Kidney (tissue), 14 donors: Measurements from ENCODE around the gene WFDC9. TPM values are rescaled to one million over a fixed set of nuclear protein-coding genes. Genes with fewer than 3 reads are reported as not detected.

Source experiments
- DNase-seq, 5 donors: peaks; one replicate each; pipeline ENCODE4 v3.0.0-alpha.2; 2013 to 2020
- FAIRE-seq: peaks from 2 replicates; lab custom pipeline; 2012; peaks lifted over from hg19 to GRCh38; lab: Jason Lieb, UNC
- H3K27ac ChIP-seq, 2 donors: one replicate each; pipeline ENCODE4 v1.7.0; 2013; ENCODE audit warnings: low read depth in 2 of 2, low read length in 2 of 2, inconsistent platforms in 1 of 2
- H3K27me3 ChIP-seq: one replicate; pipeline ENCODE4 v1.7.1; 2013; ENCODE audit warnings: low read length, inconsistent platforms; ENCODE audit not compliant: control insufficient read depth, insufficient read depth
- H3K36me3 ChIP-seq, 3 donors: one replicate each; pipeline versions ENCODE4 v1.7.0 to v1.7.1; 2013; ENCODE audit warnings: low read length in 3 of 3, control low read depth in 1 of 3, inconsistent platforms in 1 of 3; ENCODE audit not compliant: insufficient read depth in 3 of 3, control insufficient read depth in 2 of 3
- H3K4me1 ChIP-seq, 3 donors: one replicate each; pipeline versions ENCODE4 v1.7.0 to v1.7.1; 2013; ENCODE audit warnings: low read length in 3 of 3, inconsistent platforms in 1 of 3, low read depth in 1 of 3; ENCODE audit not compliant: control insufficient read depth in 2 of 3, insufficient read depth in 2 of 3
- H3K4me3 ChIP-seq, 3 donors: one replicate each; pipeline versions ENCODE4 v1.7.0 to v1.8.1; 2013; ENCODE audit warnings: low read length in 3 of 3, control low read depth in 1 of 3, inconsistent platforms in 1 of 3
- H3K9ac ChIP-seq, 3 donors: one replicate each; pipeline versions ENCODE4 v1.7.0 to v1.7.1; 2013; ENCODE audit warnings: low read length in 3 of 3, control low read depth in 1 of 3, inconsistent platforms in 1 of 3
- H3K9me3 ChIP-seq, 3 donors: one replicate each; pipeline versions ENCODE4 v1.7.0 to v1.7.1; 2013; ENCODE audit warnings: low read length in 3 of 3, control low read depth in 1 of 3, inconsistent platforms in 1 of 3; ENCODE audit not compliant: control insufficient read depth in 2 of 3, insufficient read depth in 1 of 3
- CTCF ChIP-seq: IDR thresholded peaks from 3 replicates; pipeline ENCODE4 v1.5.1; 2012; ENCODE audit warnings: mild to moderate bottlenecking, moderate library complexity, borderline replicate concordance; ENCODE audit not compliant: insufficient read depth; ENCODE audit errors: extremely low read depth
- intact Hi-C: fragments of 100-400 bp; cut with DNase I; formaldehyde crosslinking; loops from one replicate; pipeline ENCODE4 v1.11.1; 2022
- polyA plus RNA-seq: library from polyadenylated mRNA; stranded (reverse); fragments of 350-450 nt; fragmentation: Illumina TruSeq; extraction: RNeasy Lipid Tissue Mini Kit (QIAGEN cat#74804); gene quantifications from one replicate; pipeline ENCODE4 v1.2.3, GENCODE V29; 2014; ENCODE audit warnings: low read depth, low replicate concordance; ENCODE audit not compliant: insufficient read depth
- total RNA-seq: library from RNA; stranded (reverse); fragmentation: NEBNext Ultra II Directional; extraction: Animal tissue kit (Norgen Biotek cat#: 25700); gene quantifications from one replicate; pipeline ENCODE4 v1.2.1, GENCODE V29; 2021
- donor health status: control.
- donor health status: control.
- donor health status: control.
- donor health status: control.
- donor health status: control.
- donor health status: DM: yes; HTN: yes; CAD: no.
- donor health status: Normal renal cell carcinoma (clear cell type).

WFDC9 gene
- total and polyA plus RNA-seq, 2 donors from 2014 or later = not detected

- no peak for TF ChIP-seq CTCF
- Histone ChIP-seq H3K27ac (no peak overlapping the region), H3K9ac (no peak overlapping the region), H3K4me3 (no peak overlapping the region), H3K4me1 (no peaks in the 10 kb centered on the region), H3K27me3 (no peaks in the 10 kb centered on the region), H3K9me3 (peaks cover 0 to 4% (median 0%) of the 10 kb centered on the region in 3 donors), H3K36me3 (no peaks in the 10 kb centered on the region)
- DNase-seq = peak in 4 of 5 donors; percentile 27 to 46 (median 37)
- intact Hi-C loops = no loop called here
- no peak for FAIRE-seq
These were observed 20.0 kb downstream of the WFDC9 start for GRCh38 chr20:45611054-45611453.

- no peak overlapping the region for H3K4me3 ChIP-seq
- no peak for FAIRE-seq
- no peak for TF ChIP-seq CTCF
These were observed 23.3 kb downstream of the WFDC9 start for GRCh38 chr20:45607810-45608209.

GRCh38 chr20:45595235-45595634, 35.8 kb downstream of the WFDC9 start:
- no peaks in the 10 kb centered on the region for H3K9me3 ChIP-seq
- intact Hi-C loops = no loop called here

More at GRCh38 chr20:45607810-45608209, 23.3 kb downstream of the WFDC9 start:
- Histone ChIP-seq H3K9me3 (peaks cover 0 to 8% (median 0%) of the 10 kb centered on the region in 3 donors), H3K36me3 (no peaks in the 10 kb centered on the region), H3K9ac (no peak overlapping the region), H3K27ac (no peak overlapping the region), H3K4me1 (no peaks in the 10 kb centered on the region), H3K27me3 (no peaks in the 10 kb centered on the region)
- intact Hi-C loops = no loop called here
- DNase-seq = no peak

More at GRCh38 chr20:45595235-45595634, 35.8 kb downstream of the WFDC9 start:
- DNase-seq (no peak), FAIRE-seq (no peak)
- H3K27ac ChIP-seq = no peak overlapping the region
- H3K9ac ChIP-seq = no peak overlapping the region
- TF ChIP-seq CTCF = no peak
- no peaks in the 10 kb centered on the region for H3K27me3 ChIP-seq
- H3K4me3 ChIP-seq = no peak overlapping the region
- H3K36me3 ChIP-seq = no peaks in the 10 kb centered on the region
- no peaks in the 10 kb centered on the region for H3K4me1 ChIP-seq
